ENCODE data around the gene STX4.

DNA sequence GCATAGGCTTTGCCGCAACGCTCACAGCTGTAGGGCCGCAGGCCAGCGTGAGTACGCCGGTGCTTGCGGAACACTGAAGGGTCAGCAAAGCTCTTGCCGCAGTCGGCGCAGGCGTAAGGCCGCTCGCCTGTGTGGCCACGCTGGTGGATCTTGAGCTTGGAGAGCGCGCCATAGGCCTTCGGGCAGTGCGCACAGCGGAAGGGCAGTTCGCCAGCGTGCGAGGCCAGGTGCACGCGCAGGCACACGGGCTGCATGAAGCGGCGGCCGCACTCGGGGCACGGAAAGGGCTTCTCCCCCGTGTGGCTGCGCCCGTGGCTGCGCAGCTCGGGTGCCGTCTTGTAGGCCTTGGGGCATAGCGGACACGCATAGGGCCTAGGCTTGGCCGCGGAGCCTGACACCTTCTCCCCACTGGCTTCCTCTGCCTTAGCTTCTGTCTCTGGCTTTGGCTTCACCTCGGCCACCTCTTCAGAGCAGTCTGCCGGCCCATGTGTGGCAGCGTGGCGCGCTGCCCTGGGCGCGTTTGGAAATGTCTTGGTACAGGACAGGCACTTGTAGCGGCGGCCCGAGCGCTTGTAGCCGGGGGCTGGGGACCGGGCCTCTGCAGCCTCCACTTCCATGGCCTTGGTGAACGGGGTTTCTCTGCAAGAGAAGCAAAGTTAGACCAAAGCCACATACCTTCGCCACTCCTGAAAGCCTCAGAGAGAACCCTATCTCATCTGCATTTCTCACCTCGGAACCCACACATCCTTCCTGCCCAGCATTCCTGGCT, 30.7 kb downstream of the STX4 start:
- TF ChIP-seq, protein P1, sequence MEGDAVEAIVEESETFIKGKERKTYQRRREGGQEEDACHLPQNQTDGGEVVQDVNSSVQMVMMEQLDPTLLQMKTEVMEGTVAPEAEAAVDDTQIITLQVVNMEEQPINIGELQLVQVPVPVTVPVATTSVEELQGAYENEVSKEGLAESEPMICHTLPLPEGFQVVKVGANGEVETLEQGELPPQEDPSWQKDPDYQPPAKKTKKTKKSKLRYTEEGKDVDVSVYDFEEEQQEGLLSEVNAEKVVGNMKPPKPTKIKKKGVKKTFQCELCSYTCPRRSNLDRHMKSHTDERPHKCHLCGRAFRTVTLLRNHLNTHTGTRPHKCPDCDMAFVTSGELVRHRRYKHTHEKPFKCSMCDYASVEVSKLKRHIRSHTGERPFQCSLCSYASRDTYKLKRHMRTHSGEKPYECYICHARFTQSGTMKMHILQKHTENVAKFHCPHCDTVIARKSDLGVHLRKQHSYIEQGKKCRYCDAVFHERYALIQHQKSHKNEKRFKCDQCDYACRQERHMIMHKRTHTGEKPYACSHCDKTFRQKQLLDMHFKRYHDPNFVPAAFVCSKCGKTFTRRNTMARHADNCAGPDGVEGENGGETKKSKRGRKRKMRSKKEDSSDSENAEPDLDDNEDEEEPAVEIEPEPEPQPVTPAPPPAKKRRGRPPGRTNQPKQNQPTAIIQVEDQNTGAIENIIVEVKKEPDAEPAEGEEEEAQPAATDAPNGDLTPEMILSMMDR (conservative IDR thresholded peaks at IDR 0.05 in 1 of 2, IDR thresholded peaks at IDR 0.05 in 1 of 2; ENCODE audit: extremely low read depth in 1 of 2, insufficient read depth in 1 of 2, low read depth in 1 of 2, low read length in 2 of 2) = no peak
- no peak for TF ChIP-seq EZH2 (IDR thresholded peaks at IDR 0.05; ENCODE audit: borderline replicate concordance, low read length)
